HG02852 (cell line): ENCODE results near the gene PPP2R1B.

Experiments used
- ATAC-seq: cut with Tn5 transposase; IDR thresholded peaks from one replicate; pipeline ENCODE4 v1.9.1; 2021; ENCODE audit warnings: mild to moderate bottlenecking, moderate library complexity; ENCODE audit not compliant: unreplicated experiment

Gene PPP2R1B

GRCh38 chr11:111765984-111766833, at the start of gene PPP2R1B:
Gene PPP2R1B (minus strand): TSS chr11:111766389. CDS start chr11:111766361, 28 bp downstream.
- ATAC-seq, result peak; percentile 88

GRCh38 chr11:111815489-111815888, 49.3 kb upstream of the PPP2R1B start:
- ATAC-seq, result no peak

- ATAC-seq, result no peak
Observed at GRCh38 chr11:111814557-111815320, 48.5 kb upstream of the PPP2R1B start.

GRCh38 chr11:111814106-111814505, 47.9 kb upstream of the PPP2R1B start:
- ATAC-seq, result no peak

- no peak for ATAC-seq
Observed at GRCh38 chr11:111812211-111812610, 46.0 kb upstream of the PPP2R1B start.

GRCh38 chr11:111811445-111811844, 45.3 kb upstream of the PPP2R1B start:
- no peak for ATAC-seq

- ATAC-seq, result no peak
Observed at GRCh38 chr11:111808834-111809233, 42.6 kb upstream of the PPP2R1B start.

- no peak for ATAC-seq
Observed at GRCh38 chr11:111808063-111808588, 41.9 kb upstream of the PPP2R1B start.

- ATAC-seq, result no peak
Observed at GRCh38 chr11:111807076-111807475, 40.9 kb upstream of the PPP2R1B start.

GRCh38 chr11:111801135-111801534, 34.9 kb upstream of the PPP2R1B start:
- ATAC-seq, result no peak

- no peak for ATAC-seq
Observed at GRCh38 chr11:111798279-111798678, 32.1 kb upstream of the PPP2R1B start.

GRCh38 chr11:111797145-111797581, 31.0 kb upstream of the PPP2R1B start:
- ATAC-seq, result no peak

- ATAC-seq, result no peak
Observed at GRCh38 chr11:111796696-111797095, 30.5 kb upstream of the PPP2R1B start.

GRCh38 chr11:111795334-111795985, 29.3 kb upstream of the PPP2R1B start:
- no peak for ATAC-seq

- ATAC-seq, result no peak
Observed at GRCh38 chr11:111793863-111794262, 27.7 kb upstream of the PPP2R1B start.

- ATAC-seq, result no peak
Observed at GRCh38 chr11:111792955-111793500, 26.8 kb upstream of the PPP2R1B start.

- ATAC-seq, result no peak
Observed at GRCh38 chr11:111792314-111792713, 26.1 kb upstream of the PPP2R1B start.

- ATAC-seq, result no peak
Observed at GRCh38 chr11:111788464-111788863, 22.3 kb upstream of the PPP2R1B start.

- ATAC-seq, result no peak
Observed at GRCh38 chr11:111788051-111788450, 21.9 kb upstream of the PPP2R1B start.

- ATAC-seq, result no peak
Observed at GRCh38 chr11:111785886-111786412, 19.8 kb upstream of the PPP2R1B start.

GRCh38 chr11:111785076-111785475, 18.9 kb upstream of the PPP2R1B start:
- ATAC-seq, result no peak
